Esophagus squamous epithelium (tissue), 4 donors: ENCODE data around the gene GPR31.

ENCODE experiments used
- CTCF ChIP-seq, 6 experiments: fragments of 450-650 bp in 4 of 6; fragments of 200-600 bp in 2 of 6; sonication (generic) in 2 of 6; IDR thresholded peaks; one replicate each; pipeline ENCODE4 v1.5.1; 2016 to 2019; ENCODE audit warnings: antibody characterized with exemption in 6 of 6, mild to moderate bottlenecking in 4 of 6, moderate library complexity in 4 of 6
- POLR2A ChIP-seq, 4 donors: fragments of 450-650 bp; IDR thresholded peaks; one replicate each; pipeline ENCODE4 v1.6.1; 2017; ENCODE audit warnings: antibody characterized with exemption in 4 of 4, mild to moderate bottlenecking in 4 of 4, moderate library complexity in 3 of 4

DNA sequence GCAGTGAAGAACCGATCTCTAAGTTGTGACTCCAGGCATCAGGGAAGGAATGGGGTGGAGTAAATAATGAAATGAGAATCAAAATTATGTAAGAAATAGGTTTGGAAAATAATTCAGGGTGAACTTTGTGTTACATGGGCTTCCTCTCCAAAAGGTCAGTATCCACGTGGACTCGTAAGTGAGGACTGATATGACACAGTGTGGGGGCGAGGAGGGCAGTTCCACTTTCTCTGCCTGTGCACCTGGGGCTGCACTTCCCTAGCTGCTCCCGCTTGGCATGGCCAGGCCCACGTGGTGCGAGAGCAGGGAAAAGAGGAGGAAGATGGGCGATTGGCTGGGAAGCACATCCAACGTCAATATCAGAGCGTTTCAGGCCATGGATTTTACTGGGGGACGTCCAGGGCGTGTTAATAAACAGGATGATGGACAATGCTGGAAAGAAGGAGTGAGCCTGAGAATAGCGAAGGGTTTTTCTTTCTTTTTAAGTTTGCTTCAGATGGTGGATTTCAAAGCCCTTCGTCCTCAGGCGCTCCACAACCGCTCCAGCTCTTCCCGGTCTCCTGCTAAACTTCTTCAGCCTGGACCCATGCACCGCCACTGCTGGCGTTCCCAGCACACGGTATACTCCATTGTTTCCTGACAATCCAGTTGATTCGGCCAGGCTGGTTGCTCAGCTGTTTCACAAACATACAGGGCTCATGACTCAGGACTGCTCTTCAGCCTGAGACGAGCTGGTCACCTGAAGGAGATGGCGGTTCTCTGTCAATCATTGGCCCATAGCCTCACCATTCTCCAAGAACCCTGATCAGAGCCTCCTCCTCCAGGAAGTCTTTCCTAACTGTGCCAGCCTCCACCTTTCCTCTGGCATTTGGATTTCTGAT, 23.1 kb downstream of the GPR31 start:
- TF ChIP-seq CTCF (IDR thresholded peaks at IDR 0.05), result no peak
- no peak for TF ChIP-seq POLR2A (IDR thresholded peaks at IDR 0.05)
